Neural progenitor cell (in vitro differentiated cells): ENCODE measurements around the gene BBS9.

Source experiments
- EZH2 ChIP-seq: fragments of 200-600 bp; sonication (generic); IDR thresholded peaks from 2 replicates; pipeline ENCODE4 v1.6.1; 2017; ENCODE audit warnings: antibody characterized with exemption, mild to moderate bottlenecking, moderate library complexity
- EZH2phosphoT487 ChIP-seq: fragments of 200-600 bp; sonication (generic); IDR thresholded peaks from 2 replicates; pipeline ENCODE4 v1.6.1; 2017; ENCODE audit warnings: antibody characterized with exemption
- TF ChIP-seq, protein P1 (sequence below): fragments of 200-600 bp; sonication (generic); IDR thresholded peaks from 2 replicates; pipeline ENCODE4 v1.5.1; 2017; ENCODE audit warnings: antibody characterized with exemption, mild to moderate bottlenecking

GRCh38 chr7:33091641-33092191 is 37.6 kb upstream of the BBS9 start:
- TF ChIP-seq, protein P1, sequence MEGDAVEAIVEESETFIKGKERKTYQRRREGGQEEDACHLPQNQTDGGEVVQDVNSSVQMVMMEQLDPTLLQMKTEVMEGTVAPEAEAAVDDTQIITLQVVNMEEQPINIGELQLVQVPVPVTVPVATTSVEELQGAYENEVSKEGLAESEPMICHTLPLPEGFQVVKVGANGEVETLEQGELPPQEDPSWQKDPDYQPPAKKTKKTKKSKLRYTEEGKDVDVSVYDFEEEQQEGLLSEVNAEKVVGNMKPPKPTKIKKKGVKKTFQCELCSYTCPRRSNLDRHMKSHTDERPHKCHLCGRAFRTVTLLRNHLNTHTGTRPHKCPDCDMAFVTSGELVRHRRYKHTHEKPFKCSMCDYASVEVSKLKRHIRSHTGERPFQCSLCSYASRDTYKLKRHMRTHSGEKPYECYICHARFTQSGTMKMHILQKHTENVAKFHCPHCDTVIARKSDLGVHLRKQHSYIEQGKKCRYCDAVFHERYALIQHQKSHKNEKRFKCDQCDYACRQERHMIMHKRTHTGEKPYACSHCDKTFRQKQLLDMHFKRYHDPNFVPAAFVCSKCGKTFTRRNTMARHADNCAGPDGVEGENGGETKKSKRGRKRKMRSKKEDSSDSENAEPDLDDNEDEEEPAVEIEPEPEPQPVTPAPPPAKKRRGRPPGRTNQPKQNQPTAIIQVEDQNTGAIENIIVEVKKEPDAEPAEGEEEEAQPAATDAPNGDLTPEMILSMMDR = no peak
- TF ChIP-seq EZH2 = no peak
- TF ChIP-seq EZH2phosphoT487 = no peak
